Kidney epithelial cell (primary cell): ENCODE data around the gene NLN. TPM values are rescaled to one million over a fixed set of nuclear protein-coding genes. Genes with fewer than 3 reads are reported as not detected.
A peak's percentile ranks its signal among the peaks of the same experiment; 100 is the strongest.

Source experiments
- DNase-seq: peaks from one replicate; pipeline ENCODE4 v3.0.0-alpha.2; 2010; ENCODE audit warnings: low read depth
- H3K27me3 ChIP-seq: 2 replicates; pipeline ENCODE4 v1.6.0; 2011; ENCODE audit warnings: low read length; ENCODE audit not compliant: control insufficient read depth, insufficient read depth
- H3K36me3 ChIP-seq: 2 replicates; pipeline ENCODE4 v1.5.1; 2011; ENCODE audit warnings: low read length; ENCODE audit not compliant: control insufficient read depth, insufficient read depth
- H3K4me3 ChIP-seq: 2 replicates; pipeline ENCODE4 v1.5.1; 2011; ENCODE audit warnings: low read depth, mild to moderate bottlenecking, control low read depth, low read length
- CTCF ChIP-seq: IDR thresholded peaks from 2 replicates; pipeline ENCODE4 v1.5.1; 2011; ENCODE audit warnings: mild to moderate bottlenecking, moderate library complexity, low read length, control low read depth, inconsistent platforms; ENCODE audit not compliant: insufficient read depth, poor library complexity, severe bottlenecking
- total RNA-seq: library from RNA; depleted of rRNA; stranded (reverse); fragments of >200 nt; gene quantifications from 2 replicates; pipeline ENCODE4 v1.2.3, GENCODE V29; 2015

The NLN gene
- total RNA-seq, 1 donor from 2014 or later = 31.0 TPM

GRCh38 chr5:65750938-65751337, 28.9 kb downstream of the NLN start:
- no peak overlapping the region for H3K4me3 ChIP-seq

GRCh38 chr5:65753189-65753588, 31.2 kb downstream of the NLN start:
- DNase-seq = no peak
- H3K36me3 ChIP-seq = no peaks in the 10 kb centered on the region
- TF ChIP-seq CTCF = no peak
- no peak overlapping the region for H3K4me3 ChIP-seq
- H3K27me3 ChIP-seq = no peaks in the 10 kb centered on the region

More at GRCh38 chr5:65750938-65751337, 28.9 kb downstream of the NLN start:
- H3K27me3 ChIP-seq = no peaks in the 10 kb centered on the region
- no peaks in the 10 kb centered on the region for H3K36me3 ChIP-seq
- TF ChIP-seq CTCF = no peak
- no peak for DNase-seq

DNA sequence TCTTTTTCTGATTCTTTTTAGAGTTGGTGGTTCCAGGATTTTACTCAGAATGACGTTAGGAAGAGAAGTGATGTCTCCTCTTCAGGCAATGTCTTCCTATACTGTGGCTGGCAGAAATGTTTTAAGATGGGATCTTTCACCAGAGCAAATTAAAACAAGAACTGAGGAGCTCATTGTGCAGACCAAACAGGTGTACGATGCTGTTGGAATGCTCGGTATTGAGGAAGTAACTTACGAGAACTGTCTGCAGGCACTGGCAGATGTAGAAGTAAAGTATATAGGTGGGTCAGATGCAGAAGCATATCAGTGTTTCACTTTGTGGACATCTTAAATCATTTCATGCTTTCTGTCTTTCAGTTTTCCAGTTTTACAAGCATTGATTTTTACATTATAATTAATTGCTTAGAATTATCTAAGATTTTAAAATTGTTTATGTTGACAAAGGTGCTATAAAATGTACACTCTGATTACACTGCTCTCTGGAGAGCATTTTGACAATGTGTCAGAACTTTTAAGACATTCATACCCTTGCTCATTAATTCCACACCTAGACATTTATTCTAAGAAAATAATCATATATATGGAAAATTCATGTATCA, 36.6 kb downstream of the NLN start:
- H3K36me3 ChIP-seq = no peaks in the 10 kb centered on the region
- DNase-seq = no peak
- no peaks in the 10 kb centered on the region for H3K27me3 ChIP-seq
- H3K4me3 ChIP-seq = no peak overlapping the region
- no peak for TF ChIP-seq CTCF

DNA sequence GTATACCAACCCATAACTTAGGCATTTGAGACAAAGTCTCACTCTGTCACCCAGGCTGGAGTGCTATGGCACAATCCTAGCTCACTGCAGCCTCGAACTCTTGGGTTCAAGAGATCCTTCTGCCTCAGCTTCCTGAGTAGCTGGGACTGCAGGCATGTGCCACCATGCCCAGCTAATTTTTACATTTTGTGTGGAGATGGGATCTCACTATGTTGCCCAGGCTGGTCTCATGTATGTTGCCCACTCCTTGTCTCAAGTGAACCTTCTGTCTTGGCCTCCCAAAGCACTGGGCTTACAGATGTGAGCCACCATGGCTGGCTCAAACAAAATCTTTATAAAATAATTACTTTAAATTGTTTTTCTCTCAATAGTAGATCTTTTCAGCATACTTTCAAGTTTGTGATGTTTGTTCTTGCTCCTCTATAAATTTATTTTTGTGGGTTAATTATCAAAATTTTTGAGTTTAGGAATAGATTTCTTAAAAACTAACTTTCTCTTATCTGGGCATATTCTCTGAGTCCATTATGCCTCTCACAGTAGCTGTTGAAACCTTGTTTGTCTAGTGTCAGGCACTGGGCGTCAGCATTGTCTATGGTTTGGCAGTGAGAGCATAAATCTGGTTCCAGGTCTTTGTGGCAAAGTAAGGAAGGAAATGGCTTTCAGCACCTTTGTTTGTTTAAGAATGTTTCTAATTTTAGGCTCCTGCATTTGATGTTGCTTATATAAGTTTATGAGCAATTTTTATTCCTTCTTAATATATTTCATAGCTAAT, 38.7 kb downstream of the NLN start:
- Histone ChIP-seq H3K27me3 (no peaks in the 10 kb centered on the region), H3K4me3 (no peak overlapping the region), H3K36me3 (no peaks in the 10 kb centered on the region)
- no peak for DNase-seq
- peak; percentile 5 for TF ChIP-seq CTCF

GRCh38 chr5:65762234-65762633, 40.2 kb downstream of the NLN start:
- Histone ChIP-seq H3K27me3 (no peaks in the 10 kb centered on the region), H3K36me3 (no peaks in the 10 kb centered on the region), H3K4me3 (no peak overlapping the region)
- TF ChIP-seq CTCF = no peak
- no peak for DNase-seq

DNA sequence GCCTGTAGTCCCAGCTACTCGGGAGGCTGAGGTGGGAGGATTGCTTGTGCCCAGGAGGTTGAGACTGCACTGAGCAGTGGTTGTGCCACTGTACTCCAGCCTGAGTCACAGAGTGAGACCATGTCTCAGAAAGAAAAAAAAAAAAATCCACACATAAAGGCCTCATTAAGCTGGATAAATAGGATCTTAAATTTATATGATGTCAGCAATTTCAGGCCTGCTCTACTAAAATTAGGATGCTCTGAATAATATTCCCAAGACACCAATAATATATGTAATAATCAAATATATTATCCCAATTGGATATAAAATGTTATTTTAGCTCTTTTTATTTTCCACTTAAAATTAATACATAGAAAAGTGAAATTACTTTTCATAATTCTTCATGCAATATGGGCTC, 43.6 kb downstream of the NLN start:
- no peak for DNase-seq
- TF ChIP-seq CTCF = no peak
- no peaks in the 10 kb centered on the region for H3K36me3 ChIP-seq
- H3K4me3 ChIP-seq = no peak overlapping the region
- H3K27me3 ChIP-seq = no peaks in the 10 kb centered on the region
